T-cell (primary cell): Measurements from ENCODE around the gene RPS25. TPM values are rescaled to one million over a fixed set of nuclear protein-coding genes. Genes with fewer than 3 reads are reported as not detected.
"Not testable (repeated sequence)": the region's sequence is repeated elsewhere in the genome, so short reads cannot be mapped to it uniquely, and the experiment has no call there.

Source experiments
- ATAC-seq, 4 experiments: fragments of 200-7000 bp in 3 of 4; fragments of 150-1000 bp in 1 of 4; cut with Tn5 transposase; replicated peaks in 1 of 4; 1 replicate in 3 of 4; 2 replicates in 1 of 4; pipeline ENCODE4 v1.10.0; 2021; ENCODE audit warnings: moderate library complexity in 3 of 4, mild to moderate bottlenecking in 2 of 4, moderate number of reproducible peaks in 1 of 4
- CTCF ChIA-PET, 2 donors: fragments of 300-600 bp; sonication (Branson Sonifier 250); formaldehyde crosslinking; loops; one replicate each; lab custom pipeline; 2022; ENCODE audit warnings: antibody characterized with exemption in 2 of 2; lab: Charles Lee
- POLR2A ChIA-PET, 2 donors: fragments of 300-600 bp; sonication (Branson Sonifier 250); formaldehyde crosslinking; loops; one replicate each; lab custom pipeline; 2022; ENCODE audit warnings: antibody characterized with exemption in 2 of 2; lab: Charles Lee
- DNase-seq, 35 experiments: peaks; one replicate each; pipeline versions ENCODE4 v3.0.0 to v3.0.0-alpha.2; 2013 to 2023
- H3K27ac ChIP-seq: one replicate; pipeline ENCODE4 v1.5.1; 2013; ENCODE audit warnings: low read length
- H3K27me3 ChIP-seq, 2 experiments: replicated peaks in 1 of 2; 1 replicate in 1 of 2; 2 replicates in 1 of 2; pipeline versions ENCODE4 v1.6.1 to v1.7.0; 2013; ENCODE audit warnings: low read length in 1 of 2, mixed read lengths in 1 of 2; ENCODE audit not compliant: control insufficient read depth in 2 of 2, insufficient read depth in 2 of 2; ENCODE audit errors: extremely low read depth in 1 of 2
- H3K36me3 ChIP-seq, 2 donors: 1 replicate in 1 of 2; 2 replicates in 1 of 2; pipeline versions ENCODE4 v1.6.1 to v1.7.0; 2013; ENCODE audit warnings: low read length in 1 of 2; ENCODE audit not compliant: control insufficient read depth in 2 of 2, insufficient read depth in 1 of 2; ENCODE audit errors: extremely low read depth in 1 of 2
- H3K4me1 ChIP-seq, 2 experiments: 1 replicate in 1 of 2; 2 replicates in 1 of 2; pipeline versions ENCODE4 v1.6.1 to v1.7.0; 2013; ENCODE audit warnings: low read length in 2 of 2, mixed read lengths in 1 of 2; ENCODE audit not compliant: insufficient read depth in 2 of 2, control insufficient read depth in 1 of 2; ENCODE audit errors: extremely low read depth in 1 of 2
- H3K4me3 ChIP-seq, 2 donors: 1 replicate in 1 of 2; 2 replicates in 1 of 2; pipeline versions ENCODE4 v1.5.1 to v1.7.0; 2013; ENCODE audit warnings: mild to moderate bottlenecking in 2 of 2, low read length in 1 of 2, moderate library complexity in 1 of 2; ENCODE audit not compliant: control insufficient read depth in 1 of 2; ENCODE audit errors: extremely low read depth in 1 of 2
- H3K9me3 ChIP-seq: 2 replicates; pipeline ENCODE4 v1.7.0; 2013
- H3K27ac Mint-ChIP-seq, 2 donors: one replicate each; pipeline ENCODE4 v1.8.0; 2020 to 2021; ENCODE audit warnings: mild to moderate bottlenecking in 2 of 2, mixed read lengths in 2 of 2
- H3K27me3 Mint-ChIP-seq, 2 donors: one replicate each; pipeline ENCODE4 v1.8.0; 2021 to 2022; ENCODE audit warnings: mixed read lengths in 2 of 2
- H3K36me3 Mint-ChIP-seq: one replicate; pipeline ENCODE4 v1.8.0; 2021; ENCODE audit warnings: mixed read lengths
- H3K4me1 Mint-ChIP-seq, 3 donors: one replicate each; pipeline ENCODE4 v1.8.0; 2020 to 2022; ENCODE audit warnings: mixed read lengths in 3 of 3, mild to moderate bottlenecking in 1 of 3
- H3K4me3 Mint-ChIP-seq, 3 donors: one replicate each; pipeline ENCODE4 v1.8.0; 2020 to 2022; ENCODE audit warnings: mild to moderate bottlenecking in 3 of 3, mixed read lengths in 3 of 3, moderate library complexity in 3 of 3
- H3K9me3 Mint-ChIP-seq, 3 donors: one replicate each; pipeline ENCODE4 v1.8.0; 2020 to 2022; ENCODE audit warnings: mixed read lengths in 3 of 3
- WGBS: methylation state at CpG from one replicate; pipeline ENCODE4 v1.1.5; 2013; ENCODE audit warnings: missing lambda C conversion rate; ENCODE audit not compliant: insufficient coverage; 5-methylcytosine and 5-hydroxymethylcytosine counted together
- total RNA-seq, 35 experiments: library from RNA in 6 of 35; stranded (reverse) in 6 of 35; fragments of 120-200 nt in 1 of 35; gene quantifications; one replicate each; pipeline versions ENCODE4 v1.2.1 to v1.2.4 and lab custom pipeline; 2013 to 2026

Gene RPS25
- total RNA-seq, 5 donors from 2014 or later (not counting 1 experiment from before 2014, with no cell fraction given): 1,733 to 2,728 (median 2,161) TPM

GRCh38 chr11:119044708-119045107, 26.6 kb upstream of the RPS25 start:
- no peak overlapping the region for H3K27ac Mint-ChIP-seq
- H3K4me3 ChIP-seq: no peak overlapping the region
- H3K9me3 Mint-ChIP-seq: no peaks in the 10 kb centered on the region
- DNase-seq (no peak), ATAC-seq (peak in 1 of 4 experiments; percentile 32)
- H3K27ac ChIP-seq: no peak overlapping the region
- peaks cover 23 to 45% of the 10 kb centered on the region in 2 donors for H3K36me3 ChIP-seq
- H3K4me1 ChIP-seq: no peaks in the 10 kb centered on the region
- H3K9me3 ChIP-seq: no peaks in the 10 kb centered on the region
- peaks cover 44% of the 10 kb centered on the region for H3K36me3 Mint-ChIP-seq
- no peaks in the 10 kb centered on the region for H3K27me3 ChIP-seq
- CTCF ChIA-PET: interaction anchor here (0.6 to 0.9 kb wide), 3 partner anchors 11 to 250 kb away, joined by 8 to 9 read pairs (median 8); no protein-coding TSS in a partner anchor
- no peak overlapping the region for H3K4me3 Mint-ChIP-seq
- H3K4me1 Mint-ChIP-seq: no peaks in the 10 kb centered on the region
- POLR2A ChIA-PET: interaction anchor here in 1 of 2 donors (0.6 kb wide), 1 partner anchor 10 kb away, joined by 3 read pairs; no protein-coding TSS in a partner anchor
- H3K27me3 Mint-ChIP-seq: no peaks in the 10 kb centered on the region
- WGBS: 100% methylated on average over 1 of the region's 6 CpGs

DNA sequence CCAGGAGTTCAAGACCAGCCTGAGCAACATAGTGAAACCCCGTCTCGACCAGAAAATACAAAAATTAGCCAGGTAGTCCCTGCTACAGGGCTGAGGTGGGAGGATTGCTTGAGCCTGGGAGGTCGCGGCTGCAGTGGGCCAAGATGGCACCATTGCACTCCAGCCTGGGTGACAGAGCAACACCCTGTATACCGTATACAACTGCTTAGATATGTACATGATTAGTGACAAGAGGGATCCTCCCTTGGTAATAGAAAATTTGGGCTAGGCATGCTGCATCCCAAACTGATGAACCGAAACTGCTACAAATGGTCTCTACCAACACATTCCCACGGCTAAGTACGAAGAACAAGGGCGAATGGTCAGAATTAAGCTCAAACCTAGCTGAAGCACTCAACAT, 24.8 kb upstream of the RPS25 start:
- H3K4me1 ChIP-seq: no peaks in the 10 kb centered on the region
- H3K9me3 Mint-ChIP-seq: no peaks in the 10 kb centered on the region
- no peak overlapping the region for H3K27ac ChIP-seq
- no peaks in the 10 kb centered on the region for H3K9me3 ChIP-seq
- no peaks in the 10 kb centered on the region for H3K27me3 ChIP-seq
- no peak overlapping the region for H3K4me3 ChIP-seq
- H3K4me1 Mint-ChIP-seq: no peaks in the 10 kb centered on the region
- CTCF ChIA-PET: no interaction called here
- H3K27me3 Mint-ChIP-seq: no peaks in the 10 kb centered on the region
- ATAC-seq (no peak), DNase-seq (no peak)
- H3K4me3 Mint-ChIP-seq: no peak overlapping the region
- POLR2A ChIA-PET: no interaction called here
- peaks cover 12 to 28% of the 10 kb centered on the region in 2 donors for H3K36me3 ChIP-seq
- 100% methylated on average over 4 of the region's 9 CpGs for WGBS
- no peak overlapping the region for H3K27ac Mint-ChIP-seq
- peaks cover 27% of the 10 kb centered on the region for H3K36me3 Mint-ChIP-seq

- ATAC-seq (no peak), DNase-seq (no peak)
- no peak overlapping the region for H3K4me3 Mint-ChIP-seq
- ChIA-PET POLR2A (interaction anchor here in 1 of 2 donors (0.7 to 1.0 kb wide), 2 partner anchors 8 to 1045 kb away, joined by 9 read pairs; no protein-coding TSS in a partner anchor), CTCF (interaction anchor here (0.5 to 1.0 kb wide), 3 partner anchors 10 to 760 kb away, joined by 3 to 4 read pairs (median 4); partner anchors contain the start of gene CBL (in 1 of the 2))
- no peaks in the 10 kb centered on the region for H3K27me3 Mint-ChIP-seq
- Histone ChIP-seq H3K9me3 (no peaks in the 10 kb centered on the region), H3K27me3 (no peaks in the 10 kb centered on the region), H3K27ac (no peak overlapping the region), H3K36me3 (peaks cover 12 to 19% of the 10 kb centered on the region in 2 donors), H3K4me3 (no peak overlapping the region), H3K4me1 (no peaks in the 10 kb centered on the region)
- peaks cover 19% of the 10 kb centered on the region for H3K36me3 Mint-ChIP-seq
- no peak overlapping the region for H3K27ac Mint-ChIP-seq
- H3K9me3 Mint-ChIP-seq: no peaks in the 10 kb centered on the region
- H3K4me1 Mint-ChIP-seq: no peaks in the 10 kb centered on the region
- 86% methylated on average over 1 of the region's 4 CpGs for WGBS
Measured at GRCh38 chr11:119041821-119042514, 23.8 kb upstream of the RPS25 start.

DNA sequence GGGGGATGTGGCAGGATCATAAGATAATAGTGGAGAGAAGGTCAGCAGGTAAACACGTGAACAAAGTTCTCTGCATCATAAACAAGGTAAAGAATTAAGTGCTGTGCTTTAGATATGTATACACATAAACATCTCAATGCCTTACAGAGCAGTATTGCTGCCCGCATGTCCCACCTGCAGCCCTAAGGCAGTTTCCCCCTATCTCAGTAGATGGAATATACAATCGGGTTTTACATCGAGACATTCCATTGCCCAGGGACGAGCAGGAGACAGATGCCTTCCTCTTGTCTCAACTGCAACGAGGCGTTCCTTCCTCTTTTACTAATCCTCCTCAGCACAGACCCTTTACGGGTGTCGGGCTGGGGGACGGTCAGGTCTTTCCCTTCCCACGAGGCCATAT, 21.3 kb upstream of the RPS25 start:
- H3K4me1 ChIP-seq, CTCF ChIA-PET, H3K36me3 ChIP-seq, H3K9me3 Mint-ChIP-seq, DNase-seq, H3K27me3 Mint-ChIP-seq, H3K4me1 Mint-ChIP-seq, ATAC-seq, H3K36me3 Mint-ChIP-seq, H3K9me3 ChIP-seq, H3K27ac Mint-ChIP-seq, POLR2A ChIA-PET, H3K4me3 Mint-ChIP-seq, H3K4me3 ChIP-seq, H3K27me3 ChIP-seq, H3K27ac ChIP-seq: not testable (repeated sequence)
- WGBS: 60% methylated on average over 1 of the region's 11 CpGs

DNA sequence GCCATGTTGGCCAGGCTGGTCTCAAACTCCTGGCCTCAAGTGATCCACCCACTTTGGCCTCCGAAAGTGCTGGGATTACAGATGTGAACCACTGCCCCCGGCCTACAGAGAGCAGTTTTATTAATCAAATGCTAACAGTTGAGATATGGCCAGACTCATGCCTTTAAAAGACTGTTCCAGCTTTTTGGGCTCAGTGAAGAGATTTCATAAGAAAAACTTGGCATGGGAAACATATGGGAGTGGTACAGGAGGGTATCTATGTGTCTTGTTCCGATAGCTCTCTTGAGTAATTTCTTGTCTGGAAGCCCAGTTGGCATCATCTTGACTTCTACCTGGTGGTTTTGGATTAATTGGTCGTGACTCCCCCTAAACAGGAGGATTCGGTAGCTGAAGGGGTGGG, 20.7 kb upstream of the RPS25 start:
- CTCF ChIA-PET: no interaction called here
- no peaks in the 10 kb centered on the region for H3K9me3 Mint-ChIP-seq
- no peak for DNase-seq
- Histone ChIP-seq H3K27ac (no peak overlapping the region), H3K36me3 (no peaks in the 10 kb centered on the region), H3K27me3 (no peaks in the 10 kb centered on the region), H3K9me3 (no peaks in the 10 kb centered on the region), H3K4me1 (no peaks in the 10 kb centered on the region), H3K4me3 (no peak overlapping the region)
- no peaks in the 10 kb centered on the region for H3K27me3 Mint-ChIP-seq
- POLR2A ChIA-PET: no interaction called here
- no peak for ATAC-seq
- no peak overlapping the region for H3K4me3 Mint-ChIP-seq
- no peaks in the 10 kb centered on the region for H3K36me3 Mint-ChIP-seq
- H3K4me1 Mint-ChIP-seq: no peaks in the 10 kb centered on the region
- no peak overlapping the region for H3K27ac Mint-ChIP-seq
- WGBS: 97% methylated on average over 3 of the region's 5 CpGs

DNA sequence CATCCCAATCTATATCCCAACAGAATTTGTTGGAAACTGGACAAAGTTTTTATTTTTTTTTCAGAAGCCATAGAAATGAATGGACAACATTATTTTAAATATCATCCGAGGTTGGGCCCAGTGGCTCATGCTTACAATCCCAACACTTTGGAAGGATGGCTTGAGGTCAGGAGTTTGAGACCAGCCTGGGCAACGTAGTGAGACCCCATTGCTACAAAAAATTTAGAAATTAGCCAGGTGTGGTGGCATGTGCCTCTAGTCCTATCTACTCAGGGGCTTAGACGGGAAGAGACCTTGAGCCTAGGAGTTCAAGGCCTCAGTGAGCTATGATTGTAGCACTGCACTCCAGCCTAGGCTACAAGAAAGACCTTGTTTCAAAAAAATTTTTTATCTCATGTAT, 16.7 kb upstream of the RPS25 start:
- Histone ChIP-seq H3K4me3 (no peak overlapping the region), H3K36me3 (no peaks in the 10 kb centered on the region), H3K9me3 (no peaks in the 10 kb centered on the region), H3K27ac (no peak overlapping the region), H3K4me1 (peaks cover 0 to 8% of the 10 kb centered on the region in 2 experiments), H3K27me3 (no peaks in the 10 kb centered on the region)
- Mint-ChIP-seq H3K4me1 (peaks cover 2 to 6% (median 3%) of the 10 kb centered on the region in 3 donors), H3K9me3 (no peaks in the 10 kb centered on the region), H3K36me3 (no peaks in the 10 kb centered on the region), H3K4me3 (no peak overlapping the region), H3K27ac (no peak overlapping the region), H3K27me3 (no peaks in the 10 kb centered on the region)
- WGBS: 100% methylated on average over 1 of the region's 3 CpGs
- ChIA-PET POLR2A (no interaction called here), CTCF (no interaction called here)
- ATAC-seq (no peak), DNase-seq (no peak)
